ENCODE measurements around the gene MBLAC1. TPM values are rescaled to one million over a fixed set of nuclear protein-coding genes. Genes with fewer than 3 reads are reported as not detected.

The MBLAC1 gene
- total and polyA plus RNA-seq, 9 of the 15 experiments (the other 6 are each of a cell fraction or from before 2014, with no cell fraction given), result 0.03 to 3.1 (median 0.52) TPM

DNA sequence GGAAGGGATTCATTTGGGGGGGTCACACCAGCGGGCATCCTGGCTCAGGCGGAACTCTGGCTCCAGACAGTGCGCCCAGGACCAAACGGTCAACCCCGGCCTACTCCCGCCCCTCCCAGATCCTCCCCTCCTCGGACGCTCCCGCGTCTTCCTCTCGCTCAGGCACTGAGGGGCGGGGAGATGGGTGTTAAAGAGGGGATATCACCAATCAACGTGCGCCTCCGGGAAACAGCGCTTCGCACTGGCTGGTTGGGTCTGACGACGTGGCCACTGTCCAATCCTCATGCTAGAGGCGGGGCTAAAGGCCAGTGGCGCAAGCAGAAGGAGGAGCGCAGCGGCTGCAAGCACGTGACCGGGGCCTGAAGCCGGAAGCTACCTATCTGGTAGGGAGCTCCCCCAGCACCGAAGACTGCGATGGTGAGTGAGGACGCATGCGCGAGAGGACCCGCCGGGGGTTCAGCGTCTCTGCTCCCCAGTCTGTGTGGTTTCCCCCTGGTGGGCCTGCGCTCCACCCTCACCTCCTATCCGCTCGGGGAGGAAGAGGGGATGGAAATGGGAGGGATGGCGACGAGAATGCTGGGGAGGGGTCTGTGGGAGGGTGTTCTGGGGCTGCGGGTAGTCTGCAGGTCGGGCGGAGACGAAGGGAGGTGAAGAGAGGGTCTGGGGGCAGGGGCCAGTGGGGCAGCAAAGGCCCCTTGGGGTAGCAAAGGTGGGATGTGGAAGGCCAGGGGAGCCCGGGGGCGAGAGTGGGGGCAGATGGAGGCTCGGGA is 22.0 kb downstream of the MBLAC1 start, which contains the start of gene LAMTOR4 (continued):
- TF ChIP-seq GTF2A2 (tag; IDR thresholded peaks at IDR 0.05) (no peak), ZNF133 (CRISPR knock-in tag; IDR thresholded peaks at IDR 0.05) (no peak), ZNF146 (CRISPR knock-in tag; IDR thresholded peaks at IDR 0.05; ENCODE audit: unreplicated experiment) (no peak), SP1 (CRISPR knock-in tag; IDR thresholded peaks at IDR 0.05) (peak; percentile 99), TCFL5 (CRISPR knock-in tag; conservative IDR thresholded peaks at IDR 0.05) (no peak), CAMTA2 (CRISPR knock-in tag; conservative IDR thresholded peaks at IDR 0.05) (no peak), HMGN3 (IDR thresholded peaks at IDR 0.05; ENCODE audit: borderline replicate concordance, extremely low read depth, insufficient read length, low read depth, low read length) (peak; percentile 70), NEUROD1 (IDR thresholded peaks at IDR 0.05; ENCODE audit: borderline replicate concordance, low read depth, low read length, partially characterized antibody) (peak; percentile 99), CC2D1A (IDR thresholded peaks at IDR 0.05) (no peak), NR2F6 (CRISPR knock-in tag; IDR thresholded peaks at IDR 0.05) (no peak), ASH1L (IDR thresholded peaks at IDR 0.05; ENCODE audit: borderline replicate concordance, low read depth, partially characterized antibody) (peak; percentile 97), ZNF644 (tag; IDR thresholded peaks at IDR 0.05; ENCODE audit: low read depth) (no peak), BCOR (IDR thresholded peaks at IDR 0.05) (peak; percentile 26; the same call in 1 of the 2 replicates)
- TF ChIP-seq, protein P1, sequence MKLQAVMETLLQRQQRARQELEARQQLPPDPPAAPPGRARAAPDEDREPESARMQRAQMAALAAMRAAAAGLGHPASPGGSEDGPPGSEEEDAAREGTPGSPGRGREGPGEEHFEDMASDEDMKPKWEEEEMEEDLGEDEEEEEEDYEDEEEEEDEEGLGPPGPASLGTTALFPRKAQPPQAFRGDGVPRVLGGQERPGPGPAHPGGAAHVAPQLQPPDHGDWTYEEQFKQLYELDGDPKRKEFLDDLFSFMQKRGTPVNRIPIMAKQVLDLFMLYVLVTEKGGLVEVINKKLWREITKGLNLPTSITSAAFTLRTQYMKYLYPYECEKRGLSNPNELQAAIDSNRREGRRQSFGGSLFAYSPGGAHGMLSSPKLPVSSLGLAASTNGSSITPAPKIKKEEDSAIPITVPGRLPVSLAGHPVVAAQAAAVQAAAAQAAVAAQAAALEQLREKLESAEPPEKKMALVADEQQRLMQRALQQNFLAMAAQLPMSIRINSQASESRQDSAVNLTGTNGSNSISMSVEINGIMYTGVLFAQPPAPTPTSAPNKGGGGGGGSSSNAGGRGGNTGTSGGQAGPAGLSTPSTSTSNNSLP (IDR thresholded peaks at IDR 0.05; ENCODE audit: borderline replicate concordance, low read depth, low read length), result no peak
- TF ChIP-seq, protein P2, sequence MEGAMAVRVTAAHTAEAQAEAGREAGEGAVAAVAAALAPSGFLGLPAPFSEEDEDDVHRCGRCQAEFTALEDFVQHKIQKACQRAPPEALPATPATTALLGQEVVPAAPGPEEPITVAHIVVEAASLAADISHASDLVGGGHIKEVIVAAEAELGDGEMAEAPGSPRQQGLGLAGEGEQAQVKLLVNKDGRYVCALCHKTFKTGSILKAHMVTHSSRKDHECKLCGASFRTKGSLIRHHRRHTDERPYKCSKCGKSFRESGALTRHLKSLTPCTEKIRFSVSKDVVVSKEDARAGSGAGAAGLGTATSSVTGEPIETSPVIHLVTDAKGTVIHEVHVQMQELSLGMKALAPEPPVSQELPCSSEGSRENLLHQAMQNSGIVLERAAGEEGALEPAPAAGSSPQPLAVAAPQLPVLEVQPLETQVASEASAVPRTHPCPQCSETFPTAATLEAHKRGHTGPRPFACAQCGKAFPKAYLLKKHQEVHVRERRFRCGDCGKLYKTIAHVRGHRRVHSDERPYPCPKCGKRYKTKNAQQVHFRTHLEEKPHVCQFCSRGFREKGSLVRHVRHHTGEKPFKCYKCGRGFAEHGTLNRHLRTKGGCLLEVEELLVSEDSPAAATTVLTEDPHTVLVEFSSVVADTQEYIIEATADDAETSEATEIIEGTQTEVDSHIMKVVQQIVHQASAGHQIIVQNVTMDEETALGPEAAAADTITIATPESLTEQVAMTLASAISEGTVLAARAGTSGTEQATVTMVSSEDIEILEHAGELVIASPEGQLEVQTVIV (CRISPR knock-in tag; IDR thresholded peaks at IDR 0.05; ENCODE audit: borderline replicate concordance), result no peak
- TF ChIP-seq, protein P3, sequence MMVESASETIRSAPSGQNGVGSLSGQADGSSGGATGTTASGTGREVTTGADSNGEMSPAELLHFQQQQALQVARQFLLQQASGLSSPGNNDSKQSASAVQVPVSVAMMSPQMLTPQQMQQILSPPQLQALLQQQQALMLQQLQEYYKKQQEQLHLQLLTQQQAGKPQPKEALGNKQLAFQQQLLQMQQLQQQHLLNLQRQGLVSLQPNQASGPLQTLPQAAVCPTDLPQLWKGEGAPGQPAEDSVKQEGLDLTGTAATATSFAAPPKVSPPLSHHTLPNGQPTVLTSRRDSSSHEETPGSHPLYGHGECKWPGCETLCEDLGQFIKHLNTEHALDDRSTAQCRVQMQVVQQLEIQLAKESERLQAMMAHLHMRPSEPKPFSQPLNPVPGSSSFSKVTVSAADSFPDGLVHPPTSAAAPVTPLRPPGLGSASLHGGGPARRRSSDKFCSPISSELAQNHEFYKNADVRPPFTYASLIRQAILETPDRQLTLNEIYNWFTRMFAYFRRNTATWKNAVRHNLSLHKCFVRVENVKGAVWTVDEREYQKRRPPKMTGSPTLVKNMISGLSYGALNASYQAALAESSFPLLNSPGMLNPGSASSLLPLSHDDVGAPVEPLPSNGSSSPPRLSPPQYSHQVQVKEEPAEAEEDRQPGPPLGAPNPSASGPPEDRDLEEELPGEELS (CRISPR knock-in tag; IDR thresholded peaks at IDR 0.05; ENCODE audit: borderline replicate concordance), result 0 out of 2 replicates have a peak, but pooled peaks have one; percentile 17
- TF ChIP-seq, protein P4, sequence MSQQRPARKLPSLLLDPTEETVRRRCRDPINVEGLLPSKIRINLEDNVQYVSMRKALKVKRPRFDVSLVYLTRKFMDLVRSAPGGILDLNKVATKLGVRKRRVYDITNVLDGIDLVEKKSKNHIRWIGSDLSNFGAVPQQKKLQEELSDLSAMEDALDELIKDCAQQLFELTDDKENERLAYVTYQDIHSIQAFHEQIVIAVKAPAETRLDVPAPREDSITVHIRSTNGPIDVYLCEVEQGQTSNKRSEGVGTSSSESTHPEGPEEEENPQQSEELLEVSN (IDR thresholded peaks at IDR 0.05; ENCODE audit: borderline replicate concordance in 1 of 2, extremely low read depth in 1 of 2, insufficient read depth in 1 of 2, insufficient read length in 1 of 2, low read depth in 1 of 2, low read length in 1 of 2, poor library complexity in 1 of 2, severe bottlenecking in 1 of 2), result peak; percentile 65 to 82
- TF ChIP-seq, protein P5, sequence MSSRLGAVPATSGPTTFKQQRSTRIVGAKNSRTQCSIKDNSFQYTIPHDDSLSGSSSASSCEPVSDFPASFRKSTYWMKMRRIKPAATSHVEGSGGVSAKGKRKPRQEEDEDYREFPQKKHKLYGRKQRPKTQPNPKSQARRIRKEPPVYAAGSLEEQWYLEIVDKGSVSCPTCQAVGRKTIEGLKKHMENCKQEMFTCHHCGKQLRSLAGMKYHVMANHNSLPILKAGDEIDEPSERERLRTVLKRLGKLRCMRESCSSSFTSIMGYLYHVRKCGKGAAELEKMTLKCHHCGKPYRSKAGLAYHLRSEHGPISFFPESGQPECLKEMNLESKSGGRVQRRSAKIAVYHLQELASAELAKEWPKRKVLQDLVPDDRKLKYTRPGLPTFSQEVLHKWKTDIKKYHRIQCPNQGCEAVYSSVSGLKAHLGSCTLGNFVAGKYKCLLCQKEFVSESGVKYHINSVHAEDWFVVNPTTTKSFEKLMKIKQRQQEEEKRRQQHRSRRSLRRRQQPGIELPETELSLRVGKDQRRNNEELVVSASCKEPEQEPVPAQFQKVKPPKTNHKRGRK (tag; IDR thresholded peaks at IDR 0.05), result no peak
